Cerebellar cortex (tissue), 1 donor: ENCODE results near the gene AP3M1.
A peak's percentile ranks its signal among the peaks of the same experiment; 100 is the strongest.
"Not testable (repeated sequence)": the region's sequence is repeated elsewhere in the genome, so short reads cannot be mapped to it uniquely, and the experiment has no call there.

Experiments used
- DNase-seq: peaks from one replicate; pipeline ENCODE4 v3.0.0-alpha.2; 2015; ENCODE audit warnings: low spot score

The AP3M1 gene

DNA sequence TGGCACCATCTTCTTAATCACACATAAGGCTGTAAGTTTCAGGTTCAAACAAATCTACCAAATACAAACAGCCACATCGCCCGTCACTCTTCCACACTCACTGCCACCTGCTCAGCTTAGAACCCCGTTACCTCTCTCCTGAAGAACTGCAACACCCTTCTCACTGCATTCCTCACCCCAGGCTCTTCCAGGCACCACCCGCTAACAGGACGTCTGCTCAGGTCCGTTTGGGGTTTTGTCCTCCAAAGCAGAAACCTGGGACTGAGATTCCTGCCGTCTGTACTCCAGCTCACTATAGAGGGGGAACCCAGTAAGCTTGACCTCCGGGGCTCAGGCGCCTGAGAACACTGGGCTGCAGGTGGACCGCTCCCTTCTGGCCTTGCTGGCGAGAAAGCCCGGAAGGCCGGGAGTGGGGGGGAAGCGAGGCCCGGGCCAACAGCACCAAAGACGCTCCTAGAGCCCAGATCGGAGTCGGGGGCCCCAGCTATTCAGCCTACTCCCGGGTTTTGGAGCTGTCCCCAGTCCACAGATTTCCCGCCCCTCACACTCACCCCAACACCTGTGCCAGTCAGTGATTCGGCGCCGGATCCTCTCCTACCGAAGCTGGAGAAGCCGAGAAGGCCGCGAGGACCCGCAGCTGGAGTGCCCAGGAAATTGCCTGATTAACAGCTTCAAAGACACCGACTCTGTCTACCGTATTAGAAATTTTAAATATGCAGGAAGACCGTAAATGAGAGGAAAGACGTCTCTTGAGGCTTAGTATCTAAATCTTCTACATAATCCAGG lies at the start of gene AP3M1:
Gene AP3M1 (minus strand): TSS at position 625 of the 786 bp plus-strand sequence. CDS start 12,449 bp downstream, outside the sequence.
- DNase-seq: no peak

DNA sequence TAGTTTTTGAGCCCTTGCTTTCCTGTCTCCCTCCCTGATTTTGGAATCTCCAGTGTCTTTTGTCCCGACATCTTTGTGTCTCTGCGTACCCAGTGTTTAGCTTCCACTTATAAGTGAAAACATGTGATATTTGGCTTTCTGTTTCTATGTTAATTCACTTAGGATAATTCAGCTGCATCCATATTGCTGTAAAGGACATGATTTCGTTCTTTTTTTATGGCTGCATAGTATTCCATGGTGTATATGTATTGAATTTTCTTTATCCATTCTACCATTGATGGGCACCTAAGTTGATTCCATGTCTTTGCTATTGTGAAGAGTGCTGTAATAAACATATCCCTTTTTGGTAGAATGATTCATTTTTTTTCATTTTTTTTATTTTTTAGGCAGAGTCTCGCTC lies 48.7 kb upstream of the AP3M1 start:
- DNase-seq: no peak

DNA sequence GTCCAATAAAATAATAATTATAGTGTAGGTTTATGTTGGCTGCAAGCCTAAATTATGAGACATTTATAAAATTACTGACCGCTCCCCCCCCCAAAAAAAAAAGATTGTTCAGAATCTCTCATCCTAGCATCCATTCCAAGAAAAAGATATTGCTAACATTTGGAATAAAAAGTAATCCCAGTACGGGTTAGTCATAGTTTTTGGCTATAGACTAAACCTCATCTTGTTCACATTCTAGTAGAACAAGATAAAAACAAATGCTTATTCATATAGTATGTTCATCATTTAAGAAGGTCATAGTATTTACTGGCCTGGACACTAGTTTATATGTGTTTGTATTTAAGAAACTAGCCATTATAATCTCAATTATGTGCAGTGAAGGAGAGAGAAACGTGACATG lies 44.4 kb upstream of the AP3M1 start:
- DNase-seq: no peak

DNA sequence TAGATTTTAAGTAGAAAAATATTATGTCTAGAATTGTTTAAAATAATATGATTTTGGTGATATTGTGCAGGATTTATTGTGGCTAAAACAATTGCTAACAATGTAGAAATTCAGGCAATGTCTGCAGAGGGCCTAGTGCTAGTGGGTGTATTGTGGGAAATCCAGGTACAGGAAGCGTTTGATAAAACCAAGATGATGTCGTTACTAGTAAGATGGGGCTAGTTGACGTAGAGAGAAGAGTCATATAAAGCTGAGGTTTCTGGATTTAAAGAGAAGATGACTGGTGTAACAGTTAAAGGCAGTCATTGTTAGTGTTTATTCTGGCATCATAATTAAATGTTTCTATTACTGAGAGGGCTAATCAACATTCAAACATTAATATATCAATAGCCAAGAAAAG lies 43.9 kb upstream of the AP3M1 start:
- DNase-seq: no peak

GRCh38 chr10:74190494-74190893 lies 39.9 kb upstream of the AP3M1 start:
- DNase-seq: no peak

DNA sequence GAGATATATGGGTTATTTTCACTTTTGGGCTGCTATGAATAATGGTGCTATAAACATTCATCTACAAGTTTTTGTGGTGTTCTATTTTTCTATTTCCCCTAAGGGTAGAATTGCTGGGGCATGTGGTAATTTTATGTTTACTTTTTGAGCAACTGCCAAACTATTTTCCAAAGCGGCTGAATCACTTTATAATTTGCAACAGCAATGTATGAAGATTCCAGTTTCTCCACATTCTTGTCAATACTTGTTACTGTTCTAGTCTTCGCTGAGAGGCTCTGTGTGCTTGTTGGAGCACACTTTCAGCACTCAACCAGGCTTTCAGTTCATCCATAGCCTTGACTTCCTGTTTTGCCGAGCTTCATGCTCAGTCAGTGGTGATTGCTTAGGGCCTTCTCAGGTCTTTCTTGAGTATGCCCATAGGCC lies 39.4 kb upstream of the AP3M1 start:
- DNase-seq: no peak

DNA sequence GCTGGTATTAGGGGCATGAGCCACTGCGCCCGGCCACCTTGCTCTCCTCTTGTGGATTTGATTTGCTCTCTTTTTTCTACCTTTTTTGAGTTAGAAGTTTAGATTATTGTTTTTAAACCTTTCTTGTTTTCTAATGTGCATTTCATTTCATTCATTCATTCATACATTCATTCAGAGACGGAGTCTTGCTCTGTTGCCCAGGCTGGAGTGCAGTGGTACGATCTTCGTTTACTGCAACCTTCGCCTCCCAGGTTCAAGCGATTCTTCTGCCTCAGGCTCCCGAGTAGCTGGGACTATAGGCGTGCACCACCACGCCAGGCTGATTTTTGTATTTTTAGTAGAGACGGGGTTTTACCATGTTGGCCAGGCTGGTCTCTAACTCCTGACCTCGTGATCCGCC lies 38.0 kb upstream of the AP3M1 start:
- DNase-seq: not testable (repeated sequence)

- no peak for DNase-seq
Measured at GRCh38 chr10:74187237-74187636, 36.6 kb upstream of the AP3M1 start.

DNA sequence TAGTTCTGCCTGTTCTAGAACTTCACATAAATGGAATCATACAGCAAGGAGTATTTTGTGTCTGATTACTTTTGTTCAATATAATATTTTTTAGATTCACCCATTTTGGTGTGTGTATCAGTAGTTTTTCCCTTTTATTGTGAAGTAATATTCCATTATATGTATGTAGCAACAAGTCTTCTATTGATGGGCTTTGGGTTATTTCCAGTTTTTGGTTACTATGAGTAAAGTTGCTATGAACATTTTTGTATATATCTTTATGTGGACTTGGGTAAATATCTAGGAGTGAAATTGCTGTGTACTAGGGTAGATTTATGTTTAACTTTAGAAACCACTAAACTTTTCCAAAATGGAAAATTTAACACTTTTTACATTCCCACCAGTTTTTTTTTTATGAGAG lies 36.0 kb upstream of the AP3M1 start:
- no peak for DNase-seq

DNA sequence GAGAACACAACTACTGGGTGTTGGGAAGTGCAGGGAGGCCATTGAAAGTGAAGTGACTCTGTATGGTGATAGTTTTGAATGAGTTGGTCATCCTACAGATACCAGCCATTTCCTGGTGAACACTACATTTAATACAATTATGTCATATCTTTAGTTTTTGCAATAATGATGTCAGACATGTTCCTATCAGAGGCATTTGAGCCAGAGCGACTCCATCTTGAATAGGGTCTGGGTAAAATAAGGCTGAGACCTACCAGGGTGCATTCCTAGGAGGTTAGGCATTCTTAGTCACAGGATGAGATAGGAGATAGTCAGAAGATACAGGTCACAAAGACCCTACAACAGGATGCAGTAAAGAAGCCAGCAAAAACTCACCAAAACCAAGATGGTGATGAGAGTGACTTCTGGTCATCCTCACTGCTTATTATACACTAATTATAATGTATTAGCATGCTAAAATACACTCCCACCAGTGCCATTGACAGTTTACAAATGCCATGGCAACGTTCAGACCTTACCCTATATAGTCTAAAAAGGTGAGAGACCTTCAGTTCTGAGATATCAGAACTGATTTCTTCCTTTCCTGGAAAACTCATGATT lies 28.6 kb upstream of the AP3M1 start:
- DNase-seq: no peak

- no peak for DNase-seq
Measured at GRCh38 chr10:74178042-74178791, 27.6 kb upstream of the AP3M1 start.

- peak; percentile 41 for DNase-seq
Measured at GRCh38 chr10:74177140-74177677, 26.6 kb upstream of the AP3M1 start.

DNA sequence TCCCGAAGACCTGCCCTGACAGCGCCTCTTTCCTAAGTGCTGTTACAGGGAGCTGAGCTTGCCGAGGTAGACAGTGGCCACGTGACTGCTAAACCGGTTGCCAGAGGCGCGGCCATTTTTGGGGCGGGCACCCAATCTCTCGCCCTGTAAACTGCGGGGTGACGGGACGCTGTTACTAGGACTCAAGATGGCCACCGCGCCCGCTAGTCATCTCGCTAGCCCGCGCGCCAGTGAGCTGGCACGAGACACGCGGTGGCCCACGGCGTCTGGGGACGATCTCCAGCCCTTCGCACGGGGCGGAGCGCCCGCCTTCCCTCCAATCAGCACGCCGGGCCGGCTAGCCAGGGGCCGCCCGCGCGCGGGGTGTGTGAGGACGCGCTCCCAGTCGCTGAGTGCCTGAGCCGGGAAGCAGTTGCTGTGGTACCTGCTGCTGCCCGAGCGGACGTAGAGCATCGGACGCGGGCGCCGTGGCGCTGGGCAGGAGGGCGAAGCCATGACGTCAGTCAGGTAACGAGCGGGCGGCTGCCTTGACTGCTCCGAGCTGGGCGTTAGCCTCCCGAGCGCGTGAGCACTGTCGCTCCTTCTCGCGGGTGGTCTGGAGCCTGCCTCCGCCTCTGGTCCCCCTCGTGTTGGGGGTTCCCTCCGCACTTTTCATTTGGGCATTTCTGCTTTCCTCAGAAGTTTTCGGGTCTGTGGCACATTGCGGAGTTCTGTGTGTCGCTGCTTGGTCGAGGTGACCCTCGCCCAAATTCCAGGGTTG lies 25.9 kb upstream of the AP3M1 start:
- DNase-seq: peak; percentile 96

GRCh38 chr10:74175510-74176379 lies 25.1 kb upstream of the AP3M1 start:
- no peak for DNase-seq

DNA sequence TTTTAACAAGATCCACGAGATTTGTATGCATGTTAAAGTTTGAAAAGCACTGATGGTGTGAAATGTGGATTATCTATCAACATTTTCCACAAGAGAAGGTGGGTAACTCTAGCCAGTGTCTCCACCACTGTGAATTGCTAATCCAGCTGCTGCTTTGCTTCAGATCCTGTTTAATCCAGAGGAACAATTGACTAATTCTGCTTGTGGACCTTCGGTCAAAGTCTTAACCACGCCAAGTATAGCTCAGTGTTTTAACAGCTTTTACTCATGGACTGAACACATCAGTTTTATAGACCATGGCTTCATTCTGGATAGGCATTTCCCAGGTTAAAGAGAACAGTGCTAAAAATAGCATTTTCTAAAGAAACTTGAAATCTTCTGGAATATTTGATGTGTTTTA lies 23.9 kb upstream of the AP3M1 start:
- DNase-seq: no peak

GRCh38 chr10:74171625-74172024 lies 21.0 kb upstream of the AP3M1 start:
- DNase-seq: no peak

DNA sequence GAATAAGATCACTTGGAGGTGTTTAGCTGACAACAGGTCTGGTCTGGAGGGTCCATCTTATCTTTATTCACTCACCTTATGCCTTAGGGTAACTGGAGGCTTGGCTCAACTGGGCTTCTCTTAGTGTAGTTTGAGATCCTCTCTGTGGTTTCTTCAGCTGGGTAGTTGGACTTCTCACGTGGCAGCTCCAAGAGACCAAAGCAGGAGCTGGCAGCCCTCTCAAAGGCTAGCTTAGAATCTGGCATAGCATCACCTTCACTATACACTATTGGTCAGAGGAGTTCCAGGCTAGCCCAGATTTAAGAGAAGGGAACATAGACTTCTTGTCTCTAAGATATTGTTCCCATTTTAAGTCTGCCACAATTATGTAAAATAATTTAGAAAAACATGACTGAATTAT lies 16.8 kb upstream of the AP3M1 start:
- no peak for DNase-seq

DNA sequence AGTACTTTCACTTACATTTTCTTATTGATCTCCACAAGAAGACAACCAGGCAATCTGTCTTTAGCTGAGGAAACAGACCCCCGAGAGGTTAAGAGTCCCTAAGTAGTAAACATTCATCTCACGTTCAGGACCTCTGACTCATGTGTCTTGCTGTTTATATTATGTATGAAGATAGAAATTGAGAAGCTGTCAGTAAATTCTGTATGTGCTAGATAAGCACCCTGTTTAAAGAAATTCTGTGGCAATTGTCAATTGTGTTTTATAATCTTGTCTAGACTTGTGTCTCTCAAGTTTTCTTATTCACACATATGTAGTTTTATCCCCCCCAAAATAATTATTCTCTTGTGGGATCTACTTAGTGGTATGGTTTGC lies 14.9 kb upstream of the AP3M1 start:
- DNase-seq: no peak

- DNase-seq: no peak
Measured at GRCh38 chr10:74164716-74165529, 14.3 kb upstream of the AP3M1 start.
